DND-41 (cell line): ENCODE data around the gene INO80E.

Source experiments
- CTCF ChIP-seq: IDR thresholded peaks from 2 replicates; pipeline ENCODE4 v1.5.1; 2012; ENCODE audit warnings: borderline replicate concordance, low read length, moderate library complexity, mild to moderate bottlenecking; ENCODE audit not compliant: poor library complexity, severe bottlenecking; ENCODE audit errors: extremely low read depth
- EZH2 ChIP-seq: IDR thresholded peaks from 3 replicates; pipeline ENCODE4 v1.6.1; 2012; ENCODE audit warnings: borderline replicate concordance, low read depth, mild to moderate bottlenecking, moderate library complexity, low read length, inconsistent platforms; ENCODE audit not compliant: severe bottlenecking

GRCh38 chr16:30053376-30054015, 57.5 kb downstream of the INO80E start:
- TF ChIP-seq CTCF (no peak), EZH2 (no peak)
